NK-92 (cell line): ENCODE results near the gene FBXW11.
"Not testable (repeated sequence)": the region's sequence is repeated elsewhere in the genome, so short reads cannot be mapped to it uniquely, and the experiment has no call there.

Experiments used
- DNase-seq: peaks from one replicate; lab custom pipeline; 2025; ENCODE audit not compliant: unreplicated experiment; lab: John Stamatoyannopoulos, UW

The FBXW11 gene

DNA sequence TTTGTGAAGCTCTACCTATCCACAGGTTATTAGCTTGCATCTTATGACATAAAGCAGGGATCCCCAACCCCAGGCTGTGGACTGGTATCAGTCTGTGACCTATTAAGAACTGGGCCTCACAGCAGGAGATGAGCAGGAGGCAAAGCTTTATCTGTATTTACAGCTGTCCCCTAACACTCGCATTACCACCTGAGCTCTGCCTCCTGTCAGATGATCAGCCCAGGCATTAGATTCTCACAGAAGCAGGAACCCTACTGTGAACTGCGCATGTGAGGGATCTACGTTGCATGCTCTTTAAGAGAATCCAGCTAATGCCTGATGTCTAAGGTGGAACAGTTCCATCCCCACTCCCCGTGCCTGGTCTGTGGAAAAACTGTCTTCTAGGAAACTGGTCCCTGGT lies 19.7 kb downstream of the FBXW11 start:
- DNase-seq: no peak

DNA sequence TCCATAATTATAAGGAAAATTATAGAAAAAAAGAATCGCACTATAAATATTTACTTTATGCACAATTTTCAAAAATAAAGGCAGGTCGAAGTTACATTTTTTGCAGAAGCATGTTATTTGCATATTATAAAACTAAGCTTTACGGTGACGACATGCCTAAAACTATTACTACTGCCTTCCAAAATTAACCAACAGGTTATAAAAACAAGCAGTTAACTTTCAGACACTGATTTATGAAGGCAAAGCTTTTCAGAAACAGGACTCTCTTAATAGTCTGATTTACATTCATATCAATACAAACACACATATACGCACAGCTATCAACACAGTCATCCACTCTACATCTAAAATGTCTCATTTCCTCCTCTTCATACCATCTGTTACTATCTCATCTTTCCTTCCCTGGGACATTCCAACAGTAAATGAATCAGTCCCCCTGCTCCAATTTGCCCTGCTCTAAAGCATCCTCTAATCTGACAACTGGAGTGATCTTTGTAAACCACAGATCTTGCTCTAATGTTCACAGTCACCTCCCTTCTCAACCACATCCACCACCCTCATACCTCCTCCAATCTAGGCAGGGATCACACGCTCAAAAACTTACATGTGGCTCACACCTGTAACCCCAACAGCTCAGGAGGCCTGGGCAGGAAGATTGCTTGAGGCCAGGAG lies 21.6 kb downstream of the FBXW11 start:
- no peak for DNase-seq

DNA sequence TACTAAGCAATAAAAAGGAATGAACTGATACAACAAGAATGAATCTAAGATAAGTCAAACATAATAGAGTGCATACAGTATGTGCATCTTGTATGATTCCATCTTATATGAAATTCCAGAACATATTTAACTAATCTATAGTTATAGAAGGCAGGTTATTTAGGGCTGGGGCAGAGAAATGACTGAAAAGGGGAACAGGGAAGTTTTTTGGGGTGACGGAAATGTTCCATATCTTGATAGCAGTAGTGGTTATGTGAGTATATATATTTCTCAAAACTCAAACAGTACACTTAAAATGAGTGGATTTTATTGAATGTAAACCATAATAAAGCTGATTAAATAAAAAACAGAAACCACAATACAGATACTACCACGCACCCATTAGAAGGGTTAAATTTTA lies 24.6 kb downstream of the FBXW11 start:
- no peak for DNase-seq

DNA sequence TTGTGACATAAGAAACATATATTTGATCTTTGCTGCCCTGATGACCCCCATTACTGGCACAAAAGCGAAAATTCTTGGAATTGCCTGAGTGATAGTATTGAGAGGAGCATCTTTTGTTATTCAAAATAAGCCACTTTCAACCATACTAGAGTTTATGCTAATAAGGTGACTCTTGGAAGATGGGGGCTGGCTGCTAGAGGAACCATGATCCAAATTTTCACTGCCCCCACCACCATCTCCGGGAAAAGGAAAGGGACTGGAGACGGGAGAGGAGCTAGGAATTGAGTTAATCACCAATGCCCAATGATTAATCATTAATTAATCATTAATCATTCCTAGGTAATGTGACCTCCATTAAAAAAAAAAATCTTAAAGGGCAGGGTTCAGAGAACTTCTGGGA lies 25.6 kb downstream of the FBXW11 start:
- no peak for DNase-seq

DNA sequence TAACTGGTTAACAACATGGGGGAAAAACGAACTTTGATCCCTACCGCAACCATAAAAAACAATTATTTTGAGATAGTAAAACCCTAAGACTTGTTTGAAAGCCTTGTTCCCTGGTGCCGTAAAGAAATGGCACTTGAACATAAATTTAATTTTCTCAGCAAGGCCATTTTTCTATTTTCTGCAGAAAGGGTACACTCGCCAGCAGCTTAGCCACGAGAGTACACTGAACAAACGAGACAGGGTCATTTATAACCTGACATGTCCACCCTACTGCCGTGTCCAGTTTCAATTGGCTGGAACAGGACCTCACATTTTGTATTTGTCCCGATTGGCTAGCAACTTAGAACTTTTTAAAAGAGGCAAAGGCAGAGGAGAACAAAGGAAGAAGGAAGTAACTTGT lies 26.8 kb downstream of the FBXW11 start:
- DNase-seq: no peak

DNA sequence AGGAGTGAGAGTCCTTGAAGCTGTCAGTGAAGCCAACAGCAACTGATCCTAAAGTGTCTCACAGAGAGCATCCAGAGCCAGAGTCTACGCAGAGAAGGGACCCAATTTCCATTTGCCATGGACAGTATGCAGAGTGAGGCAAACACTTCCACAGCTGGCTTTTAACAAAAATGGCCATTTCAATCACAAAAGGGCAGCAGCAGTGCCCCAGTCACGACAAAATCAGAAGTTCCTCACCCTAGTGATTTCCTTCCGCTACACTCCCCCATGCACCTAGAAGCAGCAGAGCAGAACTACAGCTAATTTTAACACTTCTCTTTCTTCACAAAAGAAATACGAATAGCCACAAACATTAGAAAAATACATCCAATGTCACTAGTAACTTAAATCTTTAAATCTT lies 27.9 kb downstream of the FBXW11 start:
- no peak for DNase-seq

DNA sequence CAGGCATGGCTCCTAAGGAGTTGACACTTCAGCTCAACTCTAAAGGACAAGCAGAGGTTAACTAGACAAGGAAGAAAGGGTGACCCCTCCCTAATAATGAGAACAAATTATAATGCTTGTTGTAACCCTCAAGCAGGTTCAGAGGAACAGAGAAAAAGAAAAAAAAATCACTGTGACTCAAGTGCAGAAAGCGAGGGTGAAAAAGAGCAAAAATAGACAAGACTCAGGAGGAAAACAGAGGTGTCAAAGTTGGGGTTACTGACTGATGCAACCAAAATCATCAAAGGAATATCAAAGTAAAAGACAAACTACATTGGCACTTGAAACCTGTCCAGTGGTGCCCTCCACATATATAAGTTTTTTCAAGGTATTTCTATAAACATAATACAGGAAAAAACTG lies 28.4 kb downstream of the FBXW11 start:
- no peak for DNase-seq

DNA sequence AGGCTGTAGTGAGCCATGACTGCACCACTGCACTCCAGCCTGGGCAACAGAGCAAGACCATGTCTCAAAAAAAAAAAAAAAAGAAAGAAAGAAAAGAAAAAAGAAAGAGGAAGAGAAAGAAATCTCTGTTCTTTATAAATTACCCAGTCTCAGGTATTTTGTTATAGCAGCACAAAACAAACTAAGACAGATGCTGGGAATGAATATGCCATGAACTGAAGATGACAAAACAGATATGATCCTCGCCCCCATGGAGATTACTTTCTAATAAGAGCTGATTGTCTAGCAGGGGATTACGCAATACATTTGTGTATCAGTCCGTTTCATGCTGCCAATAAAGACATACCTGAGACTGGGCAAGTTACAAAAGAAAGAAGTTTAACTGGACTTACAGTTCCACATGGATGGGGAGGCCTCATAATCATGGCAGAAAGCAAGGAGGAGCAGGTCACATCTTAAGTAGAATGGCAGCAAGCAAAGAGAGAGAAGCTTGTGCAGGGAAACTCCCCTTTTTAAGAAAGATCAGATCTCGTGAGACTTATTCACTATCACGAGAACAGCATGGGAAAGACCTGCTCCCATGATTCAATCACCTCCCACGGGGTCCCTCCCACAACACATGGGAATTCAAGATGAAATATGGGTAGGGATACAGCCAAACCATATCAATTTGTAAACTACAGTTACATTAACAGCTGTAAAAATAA lies 29.0 kb downstream of the FBXW11 start:
- not testable (repeated sequence) for DNase-seq

DNA sequence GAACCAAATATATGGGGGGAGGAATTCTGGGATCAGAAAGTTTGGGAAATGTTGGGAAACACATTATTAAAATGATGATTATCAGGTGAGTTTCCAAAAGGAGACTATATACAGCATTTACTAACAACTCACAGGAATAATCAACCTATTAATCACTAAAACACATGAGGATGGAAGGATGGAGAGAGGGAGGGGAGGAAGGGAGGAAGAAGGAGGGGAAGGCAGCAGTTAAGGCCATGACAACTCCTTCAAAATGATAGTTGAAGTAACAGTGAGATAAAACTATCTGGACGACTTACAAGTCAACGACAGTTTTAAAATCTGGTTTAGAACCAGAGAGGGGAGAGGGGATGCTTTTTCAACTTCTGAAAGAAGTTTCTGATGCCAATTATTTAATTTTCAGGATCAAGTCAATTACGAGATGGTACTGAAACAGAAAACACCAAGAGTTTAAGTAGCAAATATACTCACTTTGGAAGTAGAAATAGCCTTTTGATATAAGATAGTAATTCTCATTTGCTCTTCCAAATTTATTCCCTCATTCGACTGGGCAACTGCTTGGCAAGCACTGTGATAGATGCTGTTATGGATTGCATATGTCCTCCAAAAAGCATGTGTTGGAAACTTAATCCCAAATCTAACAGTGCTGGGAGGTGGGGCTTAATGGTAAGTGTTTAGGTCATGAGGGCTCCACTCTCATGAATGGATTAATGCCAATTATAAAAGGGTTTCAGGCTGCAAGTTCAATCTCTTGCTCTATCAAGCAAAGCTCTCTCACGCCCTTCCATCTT lies 30.4 kb downstream of the FBXW11 start:
- DNase-seq: no peak

DNA sequence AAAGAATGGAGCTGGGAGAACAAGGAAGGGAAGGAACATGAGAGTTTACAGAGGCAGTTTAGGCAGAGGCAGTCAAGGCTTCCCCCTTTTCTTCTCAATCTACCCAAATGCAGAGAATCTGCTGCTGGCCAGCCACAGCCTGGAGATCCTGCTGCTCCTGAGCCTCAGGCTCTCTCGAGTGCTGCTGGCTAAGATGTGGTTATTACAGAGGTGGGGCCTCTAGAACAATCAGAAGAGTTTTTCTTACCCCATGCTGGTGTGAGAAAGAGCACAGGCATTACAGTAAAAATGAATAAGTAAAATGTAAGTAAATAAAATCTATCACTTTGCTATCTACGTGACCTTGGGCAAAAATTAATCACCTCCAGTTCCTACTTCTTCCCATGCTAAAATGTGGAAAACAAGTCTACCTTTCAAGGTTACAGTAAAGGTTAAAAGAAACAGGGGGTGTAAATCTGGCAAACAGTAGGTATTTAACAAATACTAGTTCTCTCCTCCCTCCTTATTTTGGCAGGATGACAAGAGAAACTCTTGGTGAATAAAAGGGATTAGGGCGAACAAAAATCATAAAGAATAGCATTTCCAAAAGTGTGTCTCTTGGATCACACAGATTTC lies 31.1 kb downstream of the FBXW11 start:
- no peak for DNase-seq

DNA sequence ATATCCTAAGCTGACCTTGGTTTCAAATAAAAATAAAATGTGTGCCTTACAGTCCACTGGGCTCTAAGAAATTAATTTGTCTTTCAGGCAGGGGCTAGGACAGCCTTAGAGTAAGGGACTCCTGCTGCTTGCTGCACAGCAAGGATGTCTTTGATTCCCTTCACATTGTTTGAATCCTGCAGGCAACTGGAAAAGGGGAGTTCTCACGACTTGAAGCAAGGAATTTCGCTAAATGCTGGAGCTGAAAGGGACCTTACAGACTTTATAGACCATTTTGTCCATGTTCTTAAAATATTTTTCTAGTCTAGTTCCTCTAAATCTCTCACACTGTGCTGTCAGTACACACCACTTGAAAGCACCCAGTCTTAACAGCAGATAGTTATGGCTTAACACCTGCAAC lies 35.6 kb downstream of the FBXW11 start:
- no peak for DNase-seq

DNA sequence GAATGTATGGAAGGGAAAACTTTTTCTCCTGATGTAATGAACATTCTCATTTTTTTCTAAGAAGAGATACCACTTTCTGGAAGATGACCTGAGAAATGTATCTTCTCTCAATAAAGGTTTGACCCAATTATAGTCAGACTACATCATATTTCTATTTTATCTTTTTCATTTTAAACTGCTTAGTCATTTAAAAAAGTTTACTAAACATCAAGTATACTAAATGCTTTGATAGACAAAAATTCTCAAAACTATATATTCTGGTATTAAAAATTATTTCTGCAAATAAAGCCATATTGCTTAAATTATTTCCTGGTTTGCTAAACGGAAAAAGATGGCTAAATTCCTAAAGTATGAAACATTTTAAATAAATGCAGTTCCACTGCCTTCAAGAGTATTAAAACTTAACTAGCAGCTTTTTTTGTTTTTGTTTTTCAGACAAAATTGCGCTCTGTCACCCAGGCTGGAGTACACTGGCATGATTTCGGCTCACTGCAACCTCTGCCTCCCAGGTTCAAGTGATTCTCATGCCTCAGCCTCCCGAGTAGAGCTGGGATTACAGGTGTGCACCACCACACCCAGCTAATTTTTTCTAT lies 37.1 kb downstream of the FBXW11 start:
- no peak for DNase-seq

DNA sequence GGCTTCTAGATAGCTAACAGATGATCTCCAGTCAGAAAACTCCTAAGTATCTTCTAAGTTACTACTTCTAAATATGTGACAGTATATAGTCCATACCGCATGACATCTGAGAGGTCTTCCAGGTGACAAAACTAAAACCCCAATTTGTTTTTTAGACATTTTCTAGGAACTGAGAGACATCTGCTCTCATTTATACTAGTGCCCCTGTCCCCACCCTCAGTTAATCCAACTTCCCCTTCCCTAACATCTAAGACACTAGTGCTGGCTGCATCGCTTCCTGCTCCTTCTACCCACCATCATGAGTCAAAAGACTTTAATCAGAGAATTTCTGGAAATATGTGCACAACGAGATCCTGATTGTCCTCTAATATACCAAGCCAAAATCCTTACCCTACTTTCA lies 37.9 kb downstream of the FBXW11 start:
- no peak for DNase-seq

DNA sequence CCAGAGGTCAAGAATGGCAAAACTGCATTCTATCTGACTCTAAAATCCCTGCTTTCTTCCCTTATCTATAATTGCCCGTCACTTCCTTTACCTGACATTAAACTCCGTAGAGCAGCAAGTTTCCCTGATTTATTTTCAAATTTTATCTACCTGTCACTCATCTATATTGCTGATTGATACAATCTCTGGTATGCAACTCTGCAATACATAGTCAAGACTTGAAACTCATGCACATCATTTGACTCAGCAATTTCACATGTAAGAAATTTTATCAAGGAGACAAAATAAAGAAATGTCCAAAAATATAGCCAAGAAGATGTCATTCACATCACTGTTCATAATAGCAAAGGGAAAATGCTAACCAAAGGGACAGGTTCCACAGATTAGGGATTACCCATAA lies 39.5 kb downstream of the FBXW11 start:
- no peak for DNase-seq

DNA sequence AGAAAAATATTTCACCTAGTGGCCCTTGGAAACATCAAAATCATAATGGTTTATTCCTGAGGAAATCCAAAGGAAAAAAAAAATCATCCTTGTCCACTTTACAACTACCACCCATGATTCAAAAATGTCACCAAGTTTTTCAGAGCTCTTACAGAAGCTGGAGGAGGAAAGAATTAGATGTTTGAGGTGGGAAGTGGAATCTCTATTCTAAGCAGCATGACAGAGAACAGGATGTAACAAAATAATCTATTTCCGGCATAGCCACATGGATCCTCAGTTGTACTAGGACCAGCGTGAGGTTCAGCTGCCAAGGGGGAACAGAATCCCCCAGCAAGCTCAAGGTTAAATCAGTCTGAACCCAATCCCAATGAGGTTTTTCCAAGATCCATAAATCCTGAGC lies 40.2 kb downstream of the FBXW11 start:
- no peak for DNase-seq

DNA sequence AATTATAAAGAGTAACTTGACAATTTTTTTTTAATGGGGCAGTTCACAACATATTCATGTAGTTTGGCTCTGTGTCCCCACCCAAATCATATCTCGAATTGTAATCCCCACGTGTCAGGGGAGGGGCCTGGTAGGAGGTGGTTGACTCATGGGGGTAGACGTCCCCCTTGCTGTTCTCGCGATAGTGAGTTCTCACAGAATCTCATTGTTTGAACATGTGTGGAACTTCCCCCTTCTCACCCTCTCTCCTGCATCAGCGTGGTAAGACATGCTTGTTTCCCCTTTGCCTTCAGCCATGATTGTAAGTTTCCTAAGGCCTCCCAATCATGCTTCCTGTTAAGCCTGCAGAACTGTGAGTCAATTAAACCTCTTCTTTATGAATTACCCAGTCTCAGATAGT lies 40.7 kb downstream of the FBXW11 start:
- DNase-seq: no peak

DNA sequence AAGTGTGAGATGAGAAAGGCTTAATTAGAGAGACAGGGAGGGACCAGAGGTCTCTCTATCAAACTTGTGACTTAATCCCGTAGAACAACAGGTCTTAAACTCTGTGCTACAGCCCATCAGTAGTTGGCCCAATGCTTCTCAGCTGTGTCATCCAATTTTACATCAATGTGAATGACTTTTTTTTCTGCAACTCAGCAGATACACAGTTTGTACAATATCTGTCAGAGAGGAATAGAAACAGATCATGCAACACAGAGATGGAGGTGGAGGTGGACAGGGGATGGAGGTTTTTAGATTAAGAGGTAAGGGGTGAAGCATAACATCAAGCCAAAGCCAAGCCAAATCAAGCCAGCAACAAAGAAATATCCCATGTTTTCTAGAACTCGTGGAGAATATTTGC lies 43.0 kb downstream of the FBXW11 start:
- no peak for DNase-seq

DNA sequence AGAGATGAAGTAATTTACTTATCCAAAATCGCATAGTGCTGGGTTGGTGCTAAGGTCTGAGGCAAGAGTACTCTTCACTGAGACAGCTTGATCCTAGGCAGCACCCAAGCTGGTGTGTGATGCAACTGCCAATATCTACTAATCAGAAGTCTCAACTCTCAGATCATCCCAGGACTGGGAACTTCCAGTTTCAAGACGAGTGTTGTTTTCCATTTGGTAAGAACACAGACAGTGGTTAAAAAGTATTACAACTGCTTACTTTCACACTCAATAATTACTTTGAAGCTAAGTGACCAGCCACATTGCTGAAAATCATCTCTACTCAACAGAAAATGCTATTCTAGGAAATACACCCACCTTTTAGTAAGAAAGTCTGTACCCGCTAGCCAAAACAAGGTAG lies 45.3 kb downstream of the FBXW11 start:
- no peak for DNase-seq

DNA sequence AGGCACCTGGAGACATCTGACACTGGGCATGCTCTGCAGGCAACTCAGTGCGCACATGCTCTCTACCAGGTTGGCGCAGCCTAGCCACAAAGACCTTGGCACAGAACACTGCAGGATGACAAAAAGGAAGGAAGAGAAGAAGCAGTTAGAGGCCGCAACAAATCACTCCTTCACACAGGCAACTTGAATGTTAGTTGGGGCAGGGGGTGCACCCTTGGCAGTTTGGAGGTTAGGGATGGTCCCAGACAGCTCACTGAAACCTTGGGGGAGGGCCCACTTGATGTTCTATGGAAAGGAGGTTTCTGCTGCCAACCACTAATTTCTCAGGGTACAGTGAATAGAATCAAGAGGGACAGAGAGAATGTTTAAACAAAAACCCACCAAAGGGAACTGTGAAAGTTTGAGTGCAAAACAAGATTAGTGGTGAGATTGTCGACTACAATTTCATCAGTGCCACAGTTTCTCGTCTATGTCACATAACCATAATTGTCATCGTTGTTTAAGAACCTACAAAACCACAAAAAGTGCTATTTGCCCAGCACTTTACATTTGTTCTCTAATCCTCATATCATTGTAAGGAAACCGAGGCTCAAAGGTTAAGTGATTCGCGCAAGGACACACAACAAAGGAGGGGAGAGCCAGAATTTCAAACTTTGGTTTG lies 48.7 kb downstream of the FBXW11 start:
- no peak for DNase-seq

DNA sequence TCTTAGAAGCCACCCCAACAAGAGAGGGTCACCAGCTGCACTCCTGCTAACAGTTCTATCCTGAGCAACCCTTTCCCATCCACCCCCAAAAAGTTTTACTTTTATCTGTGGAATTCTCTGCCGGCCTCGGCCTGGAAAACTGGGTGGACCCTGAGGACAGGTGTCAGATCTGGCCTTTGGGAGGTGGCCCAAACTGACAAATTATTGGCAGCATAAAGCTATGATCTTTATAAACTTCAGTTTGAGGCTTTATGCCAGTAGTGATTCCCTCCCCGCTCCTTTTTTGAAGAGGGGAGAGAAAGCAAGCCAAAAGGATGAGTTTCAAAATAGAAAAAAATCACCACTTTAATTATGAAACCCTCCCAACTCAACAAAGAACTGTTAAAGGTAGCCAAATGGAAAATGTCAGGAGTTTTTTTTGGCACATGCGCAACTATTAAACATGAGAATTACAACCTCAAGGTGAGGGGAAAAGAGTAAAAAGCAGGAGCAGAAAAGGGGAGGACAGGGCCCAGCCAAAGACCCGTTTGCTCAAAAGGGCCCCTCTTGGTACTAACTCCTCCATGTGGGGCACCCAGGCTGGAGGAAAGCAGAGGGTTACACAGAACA lies 49.4 kb downstream of the FBXW11 start:
- no peak for DNase-seq
